HG03520 (cell line): Measurements from ENCODE around the gene PRCP.
"Not testable (repeated sequence)": the region's sequence is repeated elsewhere in the genome, so short reads cannot be mapped to it uniquely, and the experiment has no call there.

Source experiments
- ATAC-seq: cut with Tn5 transposase; IDR thresholded peaks from one replicate; pipeline ENCODE4 v1.9.1; 2021; ENCODE audit warnings: mild to moderate bottlenecking, moderate library complexity; ENCODE audit not compliant: unreplicated experiment

PRCP gene

GRCh38 chr11:82873919-82874333 lies 26.3 kb downstream of the PRCP start:
- ATAC-seq = no peak

- ATAC-seq = no peak
Measured at GRCh38 chr11:82872377-82873150, 27.7 kb downstream of the PRCP start.

GRCh38 chr11:82871646-82872045 lies 28.6 kb downstream of the PRCP start:
- ATAC-seq = no peak

- no peak for ATAC-seq
Measured at GRCh38 chr11:82869657-82870056, 30.6 kb downstream of the PRCP start.

- ATAC-seq = no peak
Measured at GRCh38 chr11:82867495-82868082, 32.6 kb downstream of the PRCP start.

GRCh38 chr11:82865841-82866240 lies 34.4 kb downstream of the PRCP start:
- ATAC-seq = no peak

GRCh38 chr11:82864268-82864667 lies 36.0 kb downstream of the PRCP start:
- ATAC-seq = peak; percentile 47

GRCh38 chr11:82863209-82863608 lies 37.0 kb downstream of the PRCP start:
- ATAC-seq = no peak

GRCh38 chr11:82862379-82862778 lies 37.9 kb downstream of the PRCP start:
- no peak for ATAC-seq

GRCh38 chr11:82859750-82860149 lies 40.5 kb downstream of the PRCP start:
- ATAC-seq = no peak

- no peak for ATAC-seq
Measured at GRCh38 chr11:82858556-82859091, 41.6 kb downstream of the PRCP start.

GRCh38 chr11:82858133-82858532 lies 42.1 kb downstream of the PRCP start:
- no peak for ATAC-seq

- ATAC-seq = no peak
Measured at GRCh38 chr11:82857145-82857544, 43.1 kb downstream of the PRCP start.

- no peak for ATAC-seq
Measured at GRCh38 chr11:82855616-82856015, 44.6 kb downstream of the PRCP start.

- ATAC-seq = not testable (repeated sequence)
Measured at GRCh38 chr11:82854916-82855315, 45.3 kb downstream of the PRCP start.

GRCh38 chr11:82854242-82854641 lies 46.0 kb downstream of the PRCP start:
- ATAC-seq = no peak

- ATAC-seq = no peak
Measured at GRCh38 chr11:82848829-82849228, 51.4 kb downstream of the PRCP start.

- no peak for ATAC-seq
Measured at GRCh38 chr11:82845356-82846353, 54.6 kb downstream of the PRCP start.

GRCh38 chr11:82843057-82843795 lies 57.0 kb downstream of the PRCP start:
- no peak for ATAC-seq

- ATAC-seq = no peak
Measured at GRCh38 chr11:82842019-82842418, 58.2 kb downstream of the PRCP start.
